Islet precursor cell (in vitro differentiated cells): ENCODE results near the gene GC.
"Not testable (repeated sequence)": the region's sequence is repeated elsewhere in the genome, so short reads cannot be mapped to it uniquely, and the experiment has no call there.

Experiments used
- DNase-seq: peaks from one replicate; pipeline ENCODE4 v3.0.0-alpha.2; 2018

The GC gene

GRCh38 chr4:71783972-71784371 lies at the start of gene GC:
TSS of gene GC (minus strand) at chr4:71784079. CDS start at chr4:71784018, 61 bp downstream.
- DNase-seq = no peak

- no peak for DNase-seq
These were observed 49.5 kb upstream of the GC start for GRCh38 chr4:71833232-71833900.

GRCh38 chr4:71832049-71832448 lies 48.2 kb upstream of the GC start:
- DNase-seq = no peak

GRCh38 chr4:71830497-71831190 lies 46.8 kb upstream of the GC start:
- DNase-seq = no peak

- no peak for DNase-seq
These were observed 44.6 kb upstream of the GC start for GRCh38 chr4:71828470-71828869.

- DNase-seq = peak; percentile 57
These were observed 43.9 kb upstream of the GC start for GRCh38 chr4:71827826-71828225.

- DNase-seq = no peak
These were observed 32.9 kb upstream of the GC start for GRCh38 chr4:71816676-71817303.

- DNase-seq = peak; percentile 56
These were observed 30.6 kb upstream of the GC start for GRCh38 chr4:71814433-71814832.

GRCh38 chr4:71809805-71810204 lies 25.9 kb upstream of the GC start:
- not testable (repeated sequence) for DNase-seq

GRCh38 chr4:71807469-71807868 lies 23.6 kb upstream of the GC start:
- DNase-seq = no peak

- DNase-seq = not testable (repeated sequence)
These were observed 21.4 kb upstream of the GC start for GRCh38 chr4:71805230-71805629.

- DNase-seq = not testable (repeated sequence)
These were observed 20.3 kb upstream of the GC start for GRCh38 chr4:71804017-71804697.

GRCh38 chr4:71785959-71786358 lies 2.1 kb upstream of the GC start:
- no peak for DNase-seq

GRCh38 chr4:71784569-71785197 lies 804 bp upstream of the GC start:
- DNase-seq = no peak

- no peak for DNase-seq
These were observed 6.0 kb downstream of the GC start for GRCh38 chr4:71777891-71778290.

GRCh38 chr4:71775449-71775848 lies 8.4 kb downstream of the GC start:
- no peak for DNase-seq

GRCh38 chr4:71774136-71774535 lies 9.7 kb downstream of the GC start:
- DNase-seq = no peak

GRCh38 chr4:71773004-71773403 lies 10.9 kb downstream of the GC start:
- DNase-seq = no peak

- DNase-seq = no peak
These were observed 11.3 kb downstream of the GC start for GRCh38 chr4:71772592-71772991.

- DNase-seq = no peak
These were observed 12.3 kb downstream of the GC start for GRCh38 chr4:71771613-71772012.

- no peak for DNase-seq
These were observed 14.4 kb downstream of the GC start for GRCh38 chr4:71769434-71769833.

- DNase-seq = no peak
These were observed 15.8 kb downstream of the GC start for GRCh38 chr4:71768123-71768522.

- DNase-seq = no peak
These were observed 18.0 kb downstream of the GC start for GRCh38 chr4:71765821-71766383.
